Measurements from ENCODE around the gene REEP3. TPM values are rescaled to one million over a fixed set of nuclear protein-coding genes. Genes with fewer than 3 reads are reported as not detected.

The REEP3 gene
- total RNA-seq, 1 experiment from 2014 or later: 39.6 TPM

- Histone ChIP-seq H3K4me3 (ENCODE audit: low read depth, low read length, poor library complexity, severe bottlenecking) (no peak overlapping the region), H3K4me1 (ENCODE audit: insufficient read depth, low read length, poor library complexity, severe bottlenecking) (peaks cover 40% of the 10 kb centered on the region), H3K36me3 (ENCODE audit: insufficient read depth, low read length, poor library complexity, severe bottlenecking) (no peaks in the 10 kb centered on the region), H3K27me3 (replicated peaks; ENCODE audit: insufficient read depth, low read depth, low read length, poor library complexity) (no peaks in the 10 kb centered on the region), H3K9me3 (ENCODE audit: low read depth, low read length, poor library complexity, severe bottlenecking) (no peaks in the 10 kb centered on the region), H3K27ac (ENCODE audit: low read depth, low read length, poor library complexity, severe bottlenecking) (peak overlapping the region; percentile 65)
- no peak for DNase-seq (ENCODE audit: low spot score)
- intact Hi-C loops (cut with micrococcal nuclease; ENCODE audit: unreplicated experiment): no loop called here
- ChIA-PET POLR2A (ENCODE audit: low non-redundant PET) (no interaction called here), CTCF (no interaction called here)
- TF ChIP-seq, protein P1, sequence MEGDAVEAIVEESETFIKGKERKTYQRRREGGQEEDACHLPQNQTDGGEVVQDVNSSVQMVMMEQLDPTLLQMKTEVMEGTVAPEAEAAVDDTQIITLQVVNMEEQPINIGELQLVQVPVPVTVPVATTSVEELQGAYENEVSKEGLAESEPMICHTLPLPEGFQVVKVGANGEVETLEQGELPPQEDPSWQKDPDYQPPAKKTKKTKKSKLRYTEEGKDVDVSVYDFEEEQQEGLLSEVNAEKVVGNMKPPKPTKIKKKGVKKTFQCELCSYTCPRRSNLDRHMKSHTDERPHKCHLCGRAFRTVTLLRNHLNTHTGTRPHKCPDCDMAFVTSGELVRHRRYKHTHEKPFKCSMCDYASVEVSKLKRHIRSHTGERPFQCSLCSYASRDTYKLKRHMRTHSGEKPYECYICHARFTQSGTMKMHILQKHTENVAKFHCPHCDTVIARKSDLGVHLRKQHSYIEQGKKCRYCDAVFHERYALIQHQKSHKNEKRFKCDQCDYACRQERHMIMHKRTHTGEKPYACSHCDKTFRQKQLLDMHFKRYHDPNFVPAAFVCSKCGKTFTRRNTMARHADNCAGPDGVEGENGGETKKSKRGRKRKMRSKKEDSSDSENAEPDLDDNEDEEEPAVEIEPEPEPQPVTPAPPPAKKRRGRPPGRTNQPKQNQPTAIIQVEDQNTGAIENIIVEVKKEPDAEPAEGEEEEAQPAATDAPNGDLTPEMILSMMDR (conservative IDR thresholded peaks at IDR 0.05; ENCODE audit: low read depth, low read length): no peak
- TF ChIP-seq EZH2 (IDR thresholded peaks at IDR 0.05; ENCODE audit: borderline replicate concordance, low read depth, low read length, poor library complexity, severe bottlenecking): no peak
- BruUV-seq (replicated peaks): no TSS peak
Observed at GRCh38 chr10:63672491-63672890, 151.3 kb downstream of the REEP3 start.

- Histone ChIP-seq H3K27me3 (replicated peaks; ENCODE audit: insufficient read depth, low read depth, low read length, poor library complexity) (no peaks in the 10 kb centered on the region), H3K9me3 (ENCODE audit: low read depth, low read length, poor library complexity, severe bottlenecking) (no peaks in the 10 kb centered on the region), H3K36me3 (ENCODE audit: insufficient read depth, low read length, poor library complexity, severe bottlenecking) (no peaks in the 10 kb centered on the region), H3K4me1 (ENCODE audit: insufficient read depth, low read length, poor library complexity, severe bottlenecking) (peaks cover 40% of the 10 kb centered on the region), H3K27ac (ENCODE audit: low read depth, low read length, poor library complexity, severe bottlenecking) (no peak overlapping the region), H3K4me3 (ENCODE audit: low read depth, low read length, poor library complexity, severe bottlenecking) (no peak overlapping the region)
- no peak for TF ChIP-seq EZH2 (IDR thresholded peaks at IDR 0.05; ENCODE audit: borderline replicate concordance, low read depth, low read length, poor library complexity, severe bottlenecking)
- TF ChIP-seq, protein P1 (conservative IDR thresholded peaks at IDR 0.05; ENCODE audit: low read depth, low read length): no peak
- DNase-seq (ENCODE audit: low spot score): no peak
- POLR2A ChIA-PET (ENCODE audit: low non-redundant PET): no interaction called here
- CTCF ChIA-PET: no interaction called here
- BruUV-seq (replicated peaks): no TSS peak
- intact Hi-C loops (cut with micrococcal nuclease; ENCODE audit: unreplicated experiment): no loop called here
Observed at GRCh38 chr10:63673246-63673645, 152.0 kb downstream of the REEP3 start.

- H3K4me1 ChIP-seq (ENCODE audit: insufficient read depth, low read length, poor library complexity, severe bottlenecking): peaks cover 40% of the 10 kb centered on the region
- DNase-seq (ENCODE audit: low spot score): no peak
- ChIA-PET CTCF (no interaction called here), POLR2A (ENCODE audit: low non-redundant PET) (no interaction called here)
- no peak overlapping the region for H3K4me3 ChIP-seq (ENCODE audit: low read depth, low read length, poor library complexity, severe bottlenecking)
- BruUV-seq (replicated peaks): no TSS peak
- H3K27ac ChIP-seq (ENCODE audit: low read depth, low read length, poor library complexity, severe bottlenecking): no peak overlapping the region
- H3K36me3 ChIP-seq (ENCODE audit: insufficient read depth, low read length, poor library complexity, severe bottlenecking): no peaks in the 10 kb centered on the region
- intact Hi-C loops (cut with micrococcal nuclease; ENCODE audit: unreplicated experiment): no loop called here
- no peaks in the 10 kb centered on the region for H3K9me3 ChIP-seq (ENCODE audit: low read depth, low read length, poor library complexity, severe bottlenecking)
- no peaks in the 10 kb centered on the region for H3K27me3 ChIP-seq (replicated peaks; ENCODE audit: insufficient read depth, low read depth, low read length, poor library complexity)
- no peak for TF ChIP-seq EZH2 (IDR thresholded peaks at IDR 0.05; ENCODE audit: borderline replicate concordance, low read depth, low read length, poor library complexity, severe bottlenecking)
- TF ChIP-seq, protein P1 (conservative IDR thresholded peaks at IDR 0.05; ENCODE audit: low read depth, low read length): no peak
Observed at GRCh38 chr10:63673846-63674245, 152.6 kb downstream of the REEP3 start.

Other genes with a start within 250 kb of the REEP3 start
- 68.2 and 71.4 TPM in 2 replicates for gene JMJD1C, start 55.4 kb upstream of the REEP3 start, total RNA-seq (2021)

All from A673 (cell line).